Activated CD8-positive, alpha-beta memory T cell treated with anti-CD3 and anti-CD28 coated beads for 1 hour (primary cell): ENCODE measurements around the gene ARHGEF5.

Source experiments
- DNase-seq, 2 donors: peaks; one replicate each; pipeline ENCODE4 v3.0.0-alpha.2; 2020; ENCODE audit warnings: low read depth in 1 of 2; ENCODE audit errors: extremely low read depth in 1 of 2

Gene ARHGEF5

DNA sequence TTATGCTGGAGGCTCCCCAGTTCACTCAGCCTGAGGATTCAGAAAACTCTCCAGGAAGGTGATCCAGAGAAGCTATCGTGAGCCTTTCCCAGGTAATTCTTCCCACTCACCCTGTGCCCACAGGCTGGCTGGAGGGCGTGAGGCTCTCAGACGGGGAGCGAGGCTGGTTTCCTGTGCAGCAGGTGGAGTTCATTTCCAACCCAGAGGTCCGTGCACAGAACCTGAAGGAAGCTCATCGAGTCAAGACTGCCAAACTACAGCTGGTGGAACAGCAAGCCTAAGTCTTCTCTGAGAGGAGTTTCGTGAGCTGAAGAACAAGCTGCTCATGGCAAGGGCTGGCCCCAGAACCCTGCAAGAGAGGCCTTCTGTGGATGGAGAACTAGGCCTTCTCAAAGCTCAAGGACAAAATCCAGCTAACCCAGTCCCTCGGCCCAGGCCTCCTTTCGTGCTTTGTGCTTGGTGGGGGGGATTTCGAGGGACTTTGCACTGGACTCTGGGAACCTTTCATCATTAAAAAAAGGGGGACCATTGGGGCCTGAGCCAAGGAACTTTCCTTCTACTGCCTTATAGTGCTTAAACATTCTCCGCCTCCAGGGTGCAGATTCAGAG, 24.7 kb downstream of the ARHGEF5 start:
- no peak for DNase-seq

GRCh38 chr7:144384071-144384470, 28.9 kb downstream of the ARHGEF5 start:
- no peak for DNase-seq

DNA sequence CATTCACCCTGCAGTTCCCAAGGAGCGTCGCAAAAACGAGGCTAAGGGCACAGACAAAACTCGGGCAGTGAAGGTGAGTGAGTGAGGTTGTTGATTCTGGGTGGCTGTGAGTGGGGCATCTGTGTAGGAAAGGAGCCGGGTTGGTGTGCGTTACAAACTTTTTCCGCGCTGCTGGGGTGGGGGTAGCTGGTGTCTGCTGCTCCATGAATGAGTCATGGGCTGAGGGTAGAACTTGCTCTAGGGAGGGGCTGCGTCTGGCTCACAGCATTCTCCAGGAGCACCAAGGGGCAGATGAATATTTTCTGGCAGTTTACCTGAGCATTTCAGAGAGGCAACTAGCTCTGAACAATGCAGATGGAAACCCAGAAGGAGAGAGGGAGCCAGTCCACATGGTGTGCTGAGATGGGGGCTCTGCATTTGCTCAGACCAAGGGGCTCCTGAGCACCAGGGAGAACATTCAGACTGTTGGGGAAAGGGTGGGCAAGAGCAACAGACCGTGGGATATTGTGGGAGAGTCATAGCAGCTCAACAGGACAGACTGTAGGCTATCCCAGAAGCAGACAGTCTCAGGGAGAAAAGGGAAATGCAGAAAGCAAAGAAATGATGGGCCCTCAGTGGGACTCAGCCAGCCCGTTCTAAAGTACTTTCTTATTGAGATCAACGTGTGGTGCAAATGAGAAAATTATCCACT, 29.5 kb downstream of the ARHGEF5 start:
- DNase-seq: no peak

DNA sequence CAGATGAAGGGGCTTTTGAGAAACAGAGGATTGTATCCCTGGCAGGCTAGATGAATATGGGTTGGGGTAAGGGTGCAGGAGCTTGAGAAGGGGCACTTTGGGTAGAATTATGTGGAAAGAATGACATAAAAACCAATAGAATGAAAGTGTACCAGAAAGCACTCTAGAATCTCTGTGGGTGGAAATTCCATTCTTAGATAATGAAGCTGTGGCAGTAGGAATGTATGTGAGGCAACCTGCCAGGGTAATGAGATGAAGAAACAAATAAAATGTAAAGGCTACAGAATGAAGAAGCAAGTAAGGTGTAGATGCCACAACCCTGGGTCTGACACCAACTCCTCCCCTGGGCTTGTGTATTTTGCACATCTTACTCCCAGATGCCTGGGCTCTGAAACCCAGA, 31.5 kb downstream of the ARHGEF5 start:
- no peak for DNase-seq

- DNase-seq: no peak
Observed at GRCh38 chr7:144388950-144389349, 33.7 kb downstream of the ARHGEF5 start.

DNA sequence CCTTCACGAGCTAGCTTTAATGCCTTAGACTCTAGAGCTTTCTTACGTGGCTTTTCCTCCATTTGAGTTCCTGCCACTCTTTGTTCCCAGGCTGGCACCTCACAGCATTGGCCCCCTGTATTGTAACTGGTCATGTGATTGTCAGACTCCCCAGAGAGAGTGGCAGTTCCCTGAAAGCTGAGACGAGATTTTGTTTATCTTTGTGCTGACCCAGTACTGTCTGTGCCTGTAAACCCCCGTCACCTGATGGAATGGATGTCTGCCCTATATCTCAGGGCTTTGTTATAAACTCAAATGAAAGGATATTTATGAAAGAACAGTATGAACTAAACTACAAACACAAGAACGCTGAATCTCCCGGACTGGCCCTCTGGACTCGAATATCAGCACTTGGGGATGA, 35.3 kb downstream of the ARHGEF5 start:
- DNase-seq: no peak

- no peak for DNase-seq
Observed at GRCh38 chr7:144391014-144391413, 35.8 kb downstream of the ARHGEF5 start.

- DNase-seq: no peak
Observed at GRCh38 chr7:144391823-144392255, 36.6 kb downstream of the ARHGEF5 start.

DNA sequence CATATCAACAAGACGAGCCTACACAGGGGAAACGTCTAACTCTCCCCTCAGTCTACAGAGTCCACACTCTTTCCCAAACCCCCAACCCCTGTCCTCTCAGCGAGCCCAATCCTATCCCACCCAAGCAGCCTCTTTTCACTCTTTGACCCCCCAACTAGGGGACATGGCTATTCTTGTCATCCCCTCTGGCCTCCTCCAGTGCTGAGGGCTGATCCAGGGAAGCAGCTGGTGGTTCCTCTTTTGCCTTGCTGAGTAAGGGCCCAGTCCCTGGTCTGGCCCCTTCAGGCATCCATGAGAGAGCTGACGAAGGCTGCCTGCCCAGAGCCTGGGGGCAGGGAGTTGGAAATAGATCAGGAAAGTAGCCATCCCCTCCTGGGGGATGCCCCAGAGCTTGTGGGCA, 41.9 kb downstream of the ARHGEF5 start:
- no peak for DNase-seq

DNA sequence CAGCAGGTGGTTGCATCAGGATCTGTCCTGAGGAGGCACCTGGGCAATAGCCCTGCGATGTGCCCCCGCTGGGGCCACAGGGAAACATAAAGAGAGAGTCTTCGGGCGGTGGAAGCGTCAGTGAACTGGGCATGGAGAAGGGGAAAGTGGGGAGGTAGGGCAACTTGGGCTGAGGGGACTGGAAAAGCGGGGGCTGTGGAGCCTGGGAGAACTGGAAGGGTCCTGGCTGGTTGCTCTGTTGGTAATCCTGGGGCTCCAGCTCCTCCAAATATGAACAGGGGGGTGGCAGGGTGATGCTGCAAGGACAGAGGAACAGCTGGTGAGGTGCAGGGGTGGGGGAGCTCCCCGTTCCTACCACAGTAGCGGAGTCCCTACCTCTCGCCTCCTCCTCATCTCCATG, 43.1 kb downstream of the ARHGEF5 start:
- DNase-seq: no peak

DNA sequence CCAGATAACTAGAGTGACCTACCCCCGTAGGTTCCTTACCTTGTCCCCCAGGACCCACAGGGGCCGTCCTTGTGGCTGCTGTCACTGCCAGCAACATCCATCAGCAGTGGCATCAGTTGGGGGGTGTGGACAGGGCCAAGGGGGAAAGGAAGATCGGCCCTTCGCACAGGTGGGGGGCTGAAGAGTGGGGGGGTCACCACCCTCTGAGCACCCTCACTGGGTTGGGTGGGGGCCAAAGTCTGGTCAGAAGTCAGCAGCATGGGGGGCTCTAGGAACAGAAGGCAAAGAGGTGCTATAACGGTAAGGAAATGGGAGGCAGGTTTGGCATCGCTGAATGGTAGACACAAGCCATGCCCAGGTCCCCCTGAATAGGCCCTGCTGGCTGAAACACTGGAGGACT, 43.7 kb downstream of the ARHGEF5 start:
- DNase-seq: no peak

- no peak for DNase-seq
Observed at GRCh38 chr7:144399946-144400345, 44.7 kb downstream of the ARHGEF5 start.

GRCh38 chr7:144401490-144401889, 46.3 kb downstream of the ARHGEF5 start:
- no peak for DNase-seq

- no peak for DNase-seq
Observed at GRCh38 chr7:144403102-144403501, 47.9 kb downstream of the ARHGEF5 start.

GRCh38 chr7:144403649-144404061, 48.5 kb downstream of the ARHGEF5 start, which contains the start of gene NOBOX:
TSS of gene NOBOX (minus strand) at chr7:144403693.
- no peak for DNase-seq

DNA sequence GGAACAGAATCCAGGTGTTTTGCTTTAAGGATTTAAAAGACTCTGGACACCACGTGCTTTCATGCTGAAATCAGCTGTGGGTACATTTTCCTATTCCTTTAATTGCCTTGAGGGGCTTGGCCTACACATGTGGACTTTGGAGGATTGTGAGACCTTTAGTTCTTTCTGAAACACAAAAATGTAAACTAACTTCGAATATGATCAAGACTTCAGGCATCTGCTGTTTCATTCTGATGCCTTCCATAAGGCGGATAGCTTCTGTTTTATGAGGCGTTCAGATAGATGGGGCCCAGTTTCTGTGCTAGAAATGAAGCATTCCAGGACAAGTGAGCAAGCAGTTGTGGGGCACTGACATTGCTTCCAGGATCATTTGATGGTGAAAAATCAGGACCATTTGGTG, 49.7 kb downstream of the ARHGEF5 start:
- DNase-seq: no peak

- no peak for DNase-seq
Observed at GRCh38 chr7:144407266-144407931, 52.2 kb downstream of the ARHGEF5 start.

GRCh38 chr7:144408121-144408520, 52.9 kb downstream of the ARHGEF5 start:
- DNase-seq: no peak

DNA sequence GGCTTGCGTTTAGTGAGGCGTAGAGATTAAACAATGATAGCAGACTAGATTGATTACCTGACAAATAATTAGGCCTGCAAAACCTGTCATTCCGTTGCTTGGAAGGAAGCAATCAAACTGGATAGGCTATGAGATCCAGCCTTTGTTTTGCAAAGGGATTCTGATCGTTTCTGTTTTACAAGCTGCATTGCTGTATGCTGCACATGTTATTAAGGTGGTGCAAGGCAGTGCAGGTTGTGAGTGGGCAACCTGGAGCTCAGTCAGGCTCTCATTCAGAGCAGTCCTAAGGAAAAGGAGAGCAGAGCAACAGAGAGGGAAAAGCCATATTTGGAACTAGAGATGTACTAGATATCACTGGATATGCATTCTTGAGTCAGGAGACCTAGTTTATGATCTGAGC, 55.2 kb downstream of the ARHGEF5 start:
- DNase-seq: no peak

DNA sequence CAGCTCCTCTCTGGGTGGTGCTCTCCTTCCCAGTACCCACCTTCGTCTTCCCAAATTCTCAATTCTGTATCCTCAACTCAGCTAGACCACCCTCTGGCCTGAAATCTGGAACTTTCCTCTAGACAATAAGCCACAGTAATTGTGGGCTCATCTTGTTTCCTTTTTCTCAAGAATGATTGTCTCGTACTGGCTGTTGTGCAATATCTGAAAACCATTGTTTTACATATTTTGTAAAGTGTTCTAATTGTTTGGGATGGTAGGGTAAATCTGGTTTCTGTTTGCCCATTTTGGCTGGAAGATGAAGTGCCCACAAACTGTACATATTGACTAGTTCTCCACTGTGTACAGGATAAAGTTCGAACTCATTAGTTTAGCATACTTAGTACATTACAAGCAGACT, 59.6 kb downstream of the ARHGEF5 start:
- no peak for DNase-seq

- DNase-seq: no peak
Observed at GRCh38 chr7:144415858-144416257, 60.7 kb downstream of the ARHGEF5 start.

GRCh38 chr7:144416341-144416740, 61.1 kb downstream of the ARHGEF5 start:
- no peak for DNase-seq
